Left ventricle myocardium inferior (tissue), 1 donor: ENCODE data around the gene APCDD1. TPM values are rescaled to one million over a fixed set of nuclear protein-coding genes. Genes with fewer than 3 reads are reported as not detected.
A peak's percentile ranks its signal among the peaks of the same experiment; 100 is the strongest.

Source experiments
- DNase-seq: peaks from one replicate; pipeline ENCODE4 v3.0.0-alpha.2; 2020
- H3K27ac ChIP-seq: fragments of 200-600 bp; replicated peaks from 2 replicates; pipeline ENCODE4 v1.8.0; 2021
- H3K27me3 ChIP-seq: fragments of 200-600 bp; 2 replicates; pipeline ENCODE4 v1.8.0; 2021; ENCODE audit warnings: low read depth
- H3K36me3 ChIP-seq: fragments of 200-600 bp; 2 replicates; pipeline ENCODE4 v1.8.0; 2021
- H3K4me1 ChIP-seq: fragments of 200-600 bp; 2 replicates; pipeline ENCODE4 v1.8.0; 2021
- H3K4me3 ChIP-seq: fragments of 200-600 bp; 2 replicates; pipeline ENCODE4 v1.8.0; 2021; ENCODE audit warnings: mild to moderate bottlenecking, moderate library complexity
- H3K9me3 ChIP-seq: fragments of 200-600 bp; replicated peaks from 2 replicates; pipeline ENCODE4 v1.8.0; 2021
- CTCF ChIP-seq: fragments of 200-600 bp; IDR thresholded peaks from 2 replicates; pipeline ENCODE4 v1.8.0; 2021; ENCODE audit warnings: antibody characterized with exemption, mild to moderate bottlenecking, borderline replicate concordance
- intact Hi-C: fragments of 100-400 bp; cut with micrococcal nuclease; formaldehyde crosslinking; loops from one replicate; pipeline ENCODE4 v1.11.0; 2022
- total RNA-seq: library from RNA; stranded (reverse); fragmentation: NEBNext Ultra II Directional; extraction: Animal tissue kit (Norgen Biotek cat#: 25700); gene quantifications from one replicate; pipeline ENCODE4 v1.2.1, GENCODE V29; 2021
- donor health status: DM: no; HTN: yes; CAD: no; lungs with severe emphysema.

The APCDD1 gene
- total RNA-seq, 1 donor from 2014 or later: 38.0 TPM

- intact Hi-C loops: no loop called here
- TF ChIP-seq CTCF: no peak
- Histone ChIP-seq H3K4me1 (no peaks in the 10 kb centered on the region), H3K9me3 (peaks cover 35% of the 10 kb centered on the region), H3K4me3 (no peak overlapping the region), H3K27me3 (no peaks in the 10 kb centered on the region), H3K36me3 (no peaks in the 10 kb centered on the region), H3K27ac (no peak overlapping the region)
- DNase-seq: no peak
Measured at GRCh38 chr18:10508591-10508990, 54.2 kb downstream of the APCDD1 start.

- Histone ChIP-seq H3K27me3 (no peaks in the 10 kb centered on the region), H3K27ac (no peak overlapping the region), H3K4me3 (no peak overlapping the region), H3K36me3 (no peaks in the 10 kb centered on the region), H3K9me3 (peaks cover 24% of the 10 kb centered on the region), H3K4me1 (no peaks in the 10 kb centered on the region)
- intact Hi-C loops: no loop called here
- no peak for TF ChIP-seq CTCF
- no peak for DNase-seq
Measured at GRCh38 chr18:10511236-10511635, 56.8 kb downstream of the APCDD1 start.

GRCh38 chr18:10514082-10514481 is 59.6 kb downstream of the APCDD1 start:
- TF ChIP-seq CTCF: no peak
- H3K27me3 ChIP-seq: no peaks in the 10 kb centered on the region

GRCh38 chr18:10514601-10515000 is 60.2 kb downstream of the APCDD1 start:
- peak overlapping the region; percentile 24 for H3K27ac ChIP-seq
- H3K9me3 ChIP-seq: peaks cover 4% of the 10 kb centered on the region
- no peak for TF ChIP-seq CTCF
- H3K27me3 ChIP-seq: no peaks in the 10 kb centered on the region
- H3K36me3 ChIP-seq: no peaks in the 10 kb centered on the region
- intact Hi-C loops: no loop called here
- peaks cover 18% of the 10 kb centered on the region for H3K4me1 ChIP-seq
- H3K4me3 ChIP-seq: no peak overlapping the region
- no peak for DNase-seq

More at GRCh38 chr18:10514082-10514481, 59.6 kb downstream of the APCDD1 start:
- intact Hi-C loops: no loop called here
- Histone ChIP-seq H3K4me1 (peaks cover 12% of the 10 kb centered on the region), H3K4me3 (no peak overlapping the region), H3K9me3 (peaks cover 4% of the 10 kb centered on the region), H3K36me3 (no peaks in the 10 kb centered on the region), H3K27ac (peak overlapping the region; percentile 24)
- DNase-seq: no peak

GRCh38 chr18:10515456-10515855 is 61.0 kb downstream of the APCDD1 start:
- H3K27ac ChIP-seq: peak overlapping the region; percentile 9
- TF ChIP-seq CTCF: no peak

GRCh38 chr18:10516078-10516477 is 61.6 kb downstream of the APCDD1 start:
- Histone ChIP-seq H3K9me3 (peaks cover 4% of the 10 kb centered on the region), H3K27ac (peak overlapping the region; percentile 9), H3K4me1 (peaks cover 25% of the 10 kb centered on the region), H3K4me3 (no peak overlapping the region), H3K36me3 (no peaks in the 10 kb centered on the region), H3K27me3 (no peaks in the 10 kb centered on the region)
- TF ChIP-seq CTCF: no peak
- no peak for DNase-seq
- intact Hi-C loops: no loop called here

More at GRCh38 chr18:10515456-10515855, 61.0 kb downstream of the APCDD1 start:
- intact Hi-C loops: no loop called here
- no peaks in the 10 kb centered on the region for H3K27me3 ChIP-seq
- H3K4me1 ChIP-seq: peaks cover 25% of the 10 kb centered on the region
- peaks cover 4% of the 10 kb centered on the region for H3K9me3 ChIP-seq
- no peak overlapping the region for H3K4me3 ChIP-seq
- no peaks in the 10 kb centered on the region for H3K36me3 ChIP-seq
- no peak for DNase-seq
